ENCODE data around the gene ARPP21.
"Not testable (repeated sequence)": the region's sequence is repeated elsewhere in the genome, so short reads cannot be mapped to it uniquely, and the experiment has no call there.

The ARPP21 gene

GRCh38 chr3:35639254-35640186, at the start of gene ARPP21:
Gene ARPP21, plus strand, starts transcription at chr3:35639525. Its CDS starts 42,227 bp downstream, at chr3:35681752.
- DNase-seq, result peak; percentile 75

DNA sequence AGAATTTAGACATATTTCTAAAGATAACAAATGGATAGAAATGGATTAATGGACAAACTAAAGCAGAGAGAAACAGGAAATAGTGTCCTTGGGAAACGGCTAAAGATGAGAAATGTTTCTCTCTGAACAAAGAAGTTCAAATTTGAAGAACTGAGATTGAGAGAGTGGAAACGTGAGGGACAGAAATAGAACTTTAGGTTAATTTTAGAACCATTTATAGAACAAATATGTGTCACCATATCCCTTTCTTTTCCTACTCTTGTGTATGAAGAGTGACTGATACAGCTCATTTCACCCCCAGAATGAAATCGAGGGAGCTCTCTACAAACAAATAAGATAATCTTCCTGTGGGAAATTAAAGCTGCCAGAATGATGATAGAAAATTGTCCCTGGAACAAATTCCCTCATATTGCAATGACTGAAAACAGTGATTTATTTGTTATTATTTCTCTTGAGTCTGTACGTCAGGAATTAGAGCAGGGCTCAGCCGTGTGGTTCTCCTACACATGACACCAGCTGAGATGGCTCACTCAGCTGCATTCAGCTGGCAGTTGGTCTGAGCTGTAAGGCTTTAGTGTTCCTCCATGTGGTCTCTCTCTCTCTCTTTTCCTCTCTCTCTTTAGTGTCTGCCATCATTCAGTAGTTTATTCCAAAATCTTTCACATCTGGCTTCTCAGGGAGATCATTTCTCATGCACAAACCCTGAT, 46.6 kb upstream of the ARPP21 start:
- no peak for DNase-seq

DNA sequence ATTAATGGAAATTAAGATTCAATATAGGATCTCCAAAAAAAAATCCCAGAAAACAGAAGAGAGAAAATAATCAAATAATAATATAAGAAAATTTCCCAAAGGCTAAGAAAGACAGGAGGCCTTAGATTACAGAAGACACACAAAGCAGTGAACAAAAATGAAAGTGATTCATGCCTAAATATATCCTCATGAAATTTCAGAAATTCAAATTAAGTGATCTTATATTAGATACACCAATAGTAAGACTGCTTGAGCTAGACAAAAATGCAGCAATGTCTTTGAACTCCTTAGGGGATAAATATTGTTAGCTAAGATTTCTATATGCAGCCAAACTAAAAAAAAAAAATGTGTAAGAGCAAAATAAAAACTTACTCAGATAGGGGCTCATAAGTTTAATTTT, 44.6 kb upstream of the ARPP21 start:
- DNase-seq, result no peak

DNA sequence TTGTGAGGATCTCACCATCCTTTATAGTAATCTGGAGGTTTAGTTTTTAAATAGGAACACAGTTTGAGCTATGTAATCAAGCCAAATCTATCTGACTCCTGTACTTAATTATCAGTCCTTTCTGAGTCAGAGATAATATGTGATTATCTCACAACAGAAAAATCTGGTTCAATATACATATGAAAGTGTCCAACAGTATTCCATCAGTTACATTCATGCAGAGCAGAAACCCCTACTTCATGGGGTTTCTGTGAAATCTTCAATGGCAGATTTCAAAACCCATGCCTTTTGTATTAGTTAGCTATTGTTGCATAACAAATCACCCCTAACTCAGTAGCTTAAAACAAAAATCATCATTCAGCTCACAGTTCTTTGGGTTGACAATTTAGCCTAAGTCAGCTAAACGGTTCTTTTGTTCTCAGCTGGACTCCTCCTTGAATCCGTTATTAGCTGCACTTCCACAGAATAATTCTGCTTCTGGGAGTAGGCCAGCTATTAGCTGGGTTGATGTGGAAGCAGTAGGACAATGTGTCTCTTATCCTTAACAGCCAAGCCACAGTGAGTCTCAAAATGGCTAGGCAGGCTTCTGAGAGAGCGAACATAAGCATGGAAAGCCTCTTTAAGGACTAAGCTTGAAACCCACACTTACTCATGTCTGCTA, 42.9 kb upstream of the ARPP21 start:
- DNase-seq, result no peak

GRCh38 chr3:35597490-35597889, 41.8 kb upstream of the ARPP21 start:
- DNase-seq, result no peak

GRCh38 chr3:35598804-35599203, 40.5 kb upstream of the ARPP21 start:
- DNase-seq, result no peak

GRCh38 chr3:35601959-35602358, 37.4 kb upstream of the ARPP21 start:
- no peak for DNase-seq

- DNase-seq, result no peak
Measured at GRCh38 chr3:35602395-35602936, 36.9 kb upstream of the ARPP21 start.

- DNase-seq, result no peak
Measured at GRCh38 chr3:35616346-35616745, 23.0 kb upstream of the ARPP21 start.

DNA sequence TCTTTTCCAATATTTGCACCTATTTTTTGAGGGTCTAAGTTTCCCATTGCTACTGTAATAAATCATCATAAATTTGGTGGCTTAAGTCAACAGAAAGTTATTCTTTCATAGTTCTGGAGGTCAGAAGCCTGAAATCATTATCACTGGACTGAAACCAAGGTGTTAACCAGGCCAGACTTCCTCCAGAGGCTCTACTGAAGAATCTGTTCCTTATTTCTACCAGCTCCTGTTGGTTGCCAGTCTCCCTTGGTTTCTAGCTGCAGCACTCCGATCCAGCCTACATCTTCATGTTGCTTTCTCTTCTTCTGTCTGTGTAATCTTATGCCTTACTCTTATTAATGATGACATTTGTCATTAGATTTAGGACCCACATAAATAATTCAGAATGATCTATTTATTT, 22.0 kb upstream of the ARPP21 start:
- DNase-seq, result no peak

DNA sequence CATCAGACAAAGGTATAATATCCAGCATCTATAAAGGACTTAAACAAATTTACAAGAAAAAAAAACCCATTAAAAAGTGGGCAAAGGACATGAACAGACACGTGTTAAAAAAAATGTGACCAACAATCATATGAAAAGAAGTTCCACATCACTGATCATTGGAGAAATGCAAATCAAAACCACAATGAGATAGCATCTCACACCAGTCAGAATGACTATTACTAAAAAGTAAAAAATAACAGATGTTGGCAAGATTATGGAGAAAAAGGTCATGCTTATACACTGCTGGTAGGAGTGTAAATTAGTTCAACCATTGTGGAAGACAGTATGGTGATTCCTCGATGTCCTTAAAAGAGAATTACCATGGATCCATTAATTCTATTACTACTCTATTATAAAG, 19.1 kb upstream of the ARPP21 start:
- DNase-seq, result not testable (repeated sequence)

GRCh38 chr3:35624698-35625097, 14.6 kb upstream of the ARPP21 start:
- DNase-seq, result no peak

DNA sequence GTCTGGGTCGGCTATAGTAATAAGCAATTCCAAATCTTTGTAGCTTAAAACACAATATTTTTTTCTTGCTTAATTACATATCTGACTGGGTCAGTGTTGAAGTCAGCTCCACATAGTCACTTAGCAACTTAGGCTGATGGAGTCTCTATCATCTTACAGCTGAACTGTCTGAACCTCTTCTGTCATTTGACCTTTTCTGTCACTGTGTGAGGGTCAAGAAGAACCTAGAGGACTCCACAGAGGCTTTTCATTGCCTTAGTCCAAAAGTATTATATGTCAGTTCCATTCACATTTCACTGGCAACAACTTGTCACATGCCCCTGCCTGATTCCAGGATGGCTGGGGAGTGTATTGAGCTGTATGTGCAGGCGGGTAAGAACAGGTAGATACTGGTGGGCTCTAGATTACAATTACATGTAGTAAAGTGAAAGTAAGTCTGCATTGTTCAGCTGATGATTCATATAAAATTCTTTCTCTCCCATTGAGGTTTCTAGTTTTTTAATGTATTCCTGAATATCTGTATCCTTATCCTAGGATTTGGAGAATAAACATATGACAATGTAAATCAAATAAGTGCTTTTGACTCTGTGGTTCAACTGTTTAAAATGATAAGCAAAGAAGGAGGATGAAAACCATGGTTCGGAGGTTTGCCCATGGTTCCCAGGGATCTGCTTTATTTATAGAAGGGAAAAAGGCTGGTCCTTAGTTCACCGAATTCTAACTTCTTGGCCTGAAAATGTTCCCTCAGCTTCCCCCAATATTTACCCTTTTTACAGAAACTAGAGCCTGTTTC, 5.8 kb upstream of the ARPP21 start:
- no peak for DNase-seq

- no peak for DNase-seq
Measured at GRCh38 chr3:35635407-35635806, 3.9 kb upstream of the ARPP21 start.

- DNase-seq, result no peak
Measured at GRCh38 chr3:35635926-35636683, 3.2 kb upstream of the ARPP21 start.

GRCh38 chr3:35638251-35638979, 910 bp upstream of the ARPP21 start:
- DNase-seq, result no peak

GRCh38 chr3:35638980-35639253, 408 bp upstream of the ARPP21 start:
- DNase-seq, result no peak

DNA sequence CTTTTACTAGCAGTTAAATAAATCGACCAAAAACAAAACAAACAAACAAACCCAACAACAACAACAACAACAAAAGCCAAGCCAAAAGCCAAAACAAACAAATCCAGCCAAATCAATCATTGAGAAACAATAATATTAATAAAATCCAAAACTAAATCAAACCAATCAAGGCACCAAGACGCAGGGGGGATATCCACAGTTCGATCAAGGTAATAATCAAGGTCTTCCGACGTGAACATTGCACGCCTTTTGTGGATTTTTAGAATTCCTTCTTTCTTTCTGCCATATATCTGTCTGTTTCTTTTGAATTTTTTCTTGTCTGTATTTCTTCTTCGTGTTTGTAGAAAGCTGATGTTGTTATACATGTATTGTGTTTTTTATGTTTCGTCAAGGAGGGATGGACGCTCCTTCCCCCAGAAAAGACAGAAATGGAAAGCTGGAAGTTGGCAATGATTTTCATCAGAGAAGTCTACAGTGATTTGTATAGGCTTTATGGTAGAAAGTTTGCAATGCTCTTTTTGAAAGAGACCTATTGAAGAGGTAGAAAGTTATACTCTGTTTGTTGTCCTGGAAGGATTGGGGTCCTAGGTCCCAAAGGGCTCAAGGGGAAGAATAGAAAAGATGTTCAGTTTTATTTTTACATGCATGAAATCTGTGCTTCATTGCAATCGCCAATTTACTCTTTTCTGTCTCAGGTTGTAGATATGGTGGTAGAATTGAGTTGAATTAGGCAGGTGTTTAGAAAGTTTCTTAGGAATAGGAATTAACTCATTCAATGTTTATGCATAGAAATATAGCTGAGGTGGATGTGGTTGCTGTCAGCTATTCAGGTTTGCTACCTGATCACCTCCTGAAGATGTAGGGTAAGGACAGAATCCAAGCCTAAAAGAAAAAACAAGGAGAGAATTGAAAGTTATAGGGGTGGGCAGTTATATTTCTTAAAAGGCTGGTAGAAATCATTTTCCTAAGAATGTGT, 1.2 kb downstream of the ARPP21 start:
- DNase-seq, result no peak

- DNase-seq, result no peak
Measured at GRCh38 chr3:35641331-35641730, 2.0 kb downstream of the ARPP21 start.

Data from right hindlimb (tissue), 1 donor.